B cell (primary cell): Measurements from ENCODE around the gene STAP2. TPM values are rescaled to one million over a fixed set of nuclear protein-coding genes. Genes with fewer than 3 reads are reported as not detected.
A peak's percentile ranks its signal among the peaks of the same experiment; 100 is the strongest.

Experiments
- ATAC-seq: fragments of 200-7000 bp; cut with Tn5 transposase; one replicate; pipeline ENCODE4 v1.10.0; 2021; ENCODE audit warnings: low read depth, mild to moderate bottlenecking, moderate number of reproducible peaks, moderate library complexity
- CTCF ChIA-PET: fragments of 350-600 bp; sonication (Branson Sonifier 250); formaldehyde crosslinking; loops from one replicate; lab custom pipeline; 2021; ENCODE audit warnings: antibody characterized with exemption, inconsistent platforms; lab: Charles Lee
- POLR2A ChIA-PET: fragments of 350-600 bp; sonication (Branson Sonifier 250); formaldehyde crosslinking; loops from one replicate; lab custom pipeline; 2021; ENCODE audit warnings: antibody characterized with exemption; lab: Charles Lee
- DNase-seq: peaks from one replicate; pipeline ENCODE4 v3.0.0; 2013
- H2AFZ ChIP-seq: 2 replicates; pipeline ENCODE4 v1.6.1; 2012; ENCODE audit warnings: mild to moderate bottlenecking, low read depth, low read length; ENCODE audit not compliant: insufficient read depth, poor library complexity, severe bottlenecking
- H3K27ac ChIP-seq, 2 donors: 1 replicate in 1 of 2; 2 replicates in 1 of 2; pipeline ENCODE4 v1.5.1; 2012 to 2013; ENCODE audit warnings: low read length in 2 of 2, mild to moderate bottlenecking in 2 of 2, moderate library complexity in 1 of 2
- H3K27me3 ChIP-seq, 4 experiments: fragments of 200-600 bp in 1 of 4; sonication (generic) in 1 of 4; replicated peaks in 1 of 4; 1 replicate in 2 of 4; 2 replicates in 2 of 4; pipeline versions ENCODE4 v1.6.1 to v1.7.0; 2013 to 2016; ENCODE audit warnings: low read length in 3 of 4, mild to moderate bottlenecking in 2 of 4, mixed read lengths in 1 of 4, moderate library complexity in 1 of 4; ENCODE audit not compliant: insufficient read depth in 4 of 4, control insufficient read depth in 3 of 4; ENCODE audit errors: control extremely low read depth in 1 of 4
- H3K36me3 ChIP-seq, 2 experiments: replicated peaks in 1 of 2; 1 replicate in 1 of 2; 2 replicates in 1 of 2; pipeline versions ENCODE4 v1.6.1 to v1.7.1; 2013; ENCODE audit warnings: low read length in 1 of 2; ENCODE audit not compliant: insufficient read depth in 2 of 2, control insufficient read depth in 1 of 2; ENCODE audit errors: control extremely low read depth in 1 of 2, extremely low read depth in 1 of 2
- H3K4me1 ChIP-seq, 2 donors: fragments of 200-600 bp in 1 of 2; sonication (generic) in 1 of 2; 1 replicate in 1 of 2; 2 replicates in 1 of 2; pipeline versions ENCODE4 v1.5.1 to v1.6.1; 2013 to 2017; ENCODE audit warnings: low read length in 2 of 2; ENCODE audit not compliant: control insufficient read depth in 2 of 2, insufficient read depth in 2 of 2
- H3K4me2 ChIP-seq: replicated peaks from 2 replicates; pipeline ENCODE3; 2012; ENCODE audit warnings: mild to moderate bottlenecking, low read depth, low read length; ENCODE audit not compliant: poor library complexity, severe bottlenecking
- H3K4me3 ChIP-seq, 5 experiments: fragments of 200-600 bp in 1 of 5; sonication (generic) in 1 of 5; 1 replicate in 3 of 5; 2 replicates in 2 of 5; pipeline versions ENCODE4 v1.5.1 to v1.7.0; 2011 to 2016; ENCODE audit warnings: low read length in 4 of 5, mild to moderate bottlenecking in 4 of 5, low read depth in 2 of 5, control low read depth in 1 of 5, moderate library complexity in 1 of 5; ENCODE audit not compliant: insufficient read depth in 1 of 5; ENCODE audit errors: control extremely low read depth in 1 of 5, extremely low read depth in 1 of 5
- H3K79me2 ChIP-seq: fragments of 200-600 bp; sonication (generic); one replicate; pipeline ENCODE4 v1.6.0; 2016; ENCODE audit warnings: low read length; ENCODE audit not compliant: control insufficient read depth, insufficient read depth
- H3K9ac ChIP-seq: fragments of 200-600 bp; sonication (generic); 2 replicates; pipeline ENCODE4 v1.6.1; 2017; ENCODE audit warnings: mild to moderate bottlenecking, low read length, moderate library complexity
- H3K9me3 ChIP-seq, 3 donors: one replicate each; pipeline versions ENCODE4 v1.6.1 to v1.7.1; 2013; ENCODE audit warnings: low read length in 2 of 3; ENCODE audit not compliant: control insufficient read depth in 2 of 3, insufficient read depth in 1 of 3; ENCODE audit errors: control extremely low read depth in 1 of 3
- H4K20me1 ChIP-seq: 2 replicates; pipeline ENCODE4 v1.6.0; 2012; ENCODE audit warnings: mild to moderate bottlenecking, low read length; ENCODE audit not compliant: insufficient read depth, control insufficient read depth, poor library complexity, severe bottlenecking
- H3K27ac Mint-ChIP-seq: one replicate; pipeline ENCODE4 v1.8.0; 2021; ENCODE audit warnings: mixed read lengths
- H3K27me3 Mint-ChIP-seq: one replicate; pipeline ENCODE4 v1.8.0; 2021; ENCODE audit warnings: mixed read lengths
- H3K4me1 Mint-ChIP-seq: one replicate; pipeline ENCODE4 v1.8.0; 2021; ENCODE audit warnings: mixed read lengths
- H3K4me3 Mint-ChIP-seq: one replicate; pipeline ENCODE4 v1.8.0; 2021; ENCODE audit warnings: mixed read lengths
- H3K9me3 Mint-ChIP-seq: one replicate; pipeline ENCODE4 v1.8.0; 2022; ENCODE audit warnings: mixed read lengths; ENCODE audit not compliant: insufficient read depth
- CTCF ChIP-seq: fragments of 200-600 bp; IDR thresholded peaks from one replicate; pipeline ENCODE4 v1.8.0; 2022; ENCODE audit warnings: antibody characterized with exemption, mild to moderate bottlenecking
- EZH2 ChIP-seq: IDR thresholded peaks from 2 replicates; pipeline ENCODE4 v1.6.1; 2012; ENCODE audit warnings: borderline replicate concordance, low read depth, mild to moderate bottlenecking, moderate library complexity, low read length; ENCODE audit not compliant: insufficient read depth, poor library complexity, severe bottlenecking
- WGBS: methylation state at CpG from one replicate; pipeline ENCODE4 v1.1.5; 2013; ENCODE audit warnings: missing lambda C conversion rate; ENCODE audit not compliant: insufficient coverage; 5-methylcytosine and 5-hydroxymethylcytosine counted together
- intact Hi-C: fragments of 100-400 bp; cut with micrococcal nuclease; formaldehyde crosslinking; loops from one replicate; pipeline ENCODE4 v1.10.0; 2022
- polyA minus RNA-seq: library from RNA; depleted of rRNA, polyadenylated mRNA; stranded (reverse); fragments of >200 nt; gene quantifications from 2 replicates; pipeline ENCODE4 v1.2.3, GENCODE V29; 2012
- polyA plus RNA-seq: library from polyadenylated mRNA; depleted of rRNA; stranded (reverse); fragments of >200 nt; gene quantifications from 2 replicates; pipeline ENCODE4 v1.2.3, GENCODE V29; 2012
- total RNA-seq, 2 donors: library from RNA; stranded (reverse); fragments of 120-200 nt in 1 of 2; gene quantifications; 1 replicate in 1 of 2; 2 replicates in 1 of 2; pipeline versions ENCODE4 v1.2.3 to v1.2.4, GENCODE V29; 2013 to 2022

Gene STAP2
- total RNA-seq (0.27 and 0.51 TPM in 2 replicates), polyA plus RNA-seq (0.33 and 0.72 TPM in 2 replicates), polyA minus RNA-seq (1.00 and 1.5 TPM in 2 replicates)
- 0.47 TPM for total RNA-seq (2013)

- peak within 1 kb of the TSS in 1 of 2 donors; percentile 6 for H3K27ac ChIP-seq
- H3K27ac Mint-ChIP-seq = peak within 1 kb of the TSS; percentile 75
- H2AFZ ChIP-seq = peak within 1 kb of the TSS; percentile 95
- no peaks in the 10 kb centered on the region for H3K27me3 Mint-ChIP-seq
- ChIA-PET POLR2A (no interaction called here), CTCF (interaction anchor here (0.7 to 2.6 kb wide), 2 partner anchors 13 to 67 kb away, joined by 3 to 6 read pairs; no protein-coding TSS in a partner anchor)
- peaks cover 25% of the 10 kb centered on the region for H3K4me1 Mint-ChIP-seq
- H3K4me2 ChIP-seq = peak within 1 kb of the TSS; percentile 90
- no peaks in the 10 kb centered on the region for H3K9me3 Mint-ChIP-seq
- peak; percentile 39 for DNase-seq
- no peaks in the 10 kb centered on the region for H3K36me3 ChIP-seq
- intact Hi-C loops = no loop called here
- ATAC-seq = no peak
- no peaks in the 10 kb centered on the region for H4K20me1 ChIP-seq
- H3K79me2 ChIP-seq = no peaks in the 10 kb centered on the region
- no peak for TF ChIP-seq CTCF
- no peak for TF ChIP-seq EZH2
- 77% methylated on average over 15 of the region's 27 CpGs for WGBS
- H3K4me3 ChIP-seq = peak within 1 kb of the TSS in 4 of 5 experiments; percentile 37 to 70 (median 55)
- no peaks in the 10 kb centered on the region for H3K27me3 ChIP-seq
- peak within 1 kb of the TSS; percentile 88 for H3K4me3 Mint-ChIP-seq
- peaks cover 3 to 24% of the 10 kb centered on the region in 2 donors for H3K4me1 ChIP-seq
- peak within 1 kb of the TSS; percentile 65 for H3K9ac ChIP-seq
- H3K9me3 ChIP-seq = no peaks in the 10 kb centered on the region
These were observed at the start of gene STAP2 for GRCh38 chr19:4338441-4339355. TSS of gene STAP2 (minus strand) at chr19:4338827. CDS start at chr19:4338753, 74 bp downstream.
